Small intestine (tissue), 7 donors: ENCODE data around the gene CFAP46. TPM values are rescaled to one million over a fixed set of nuclear protein-coding genes. Genes with fewer than 3 reads are reported as not detected.
A peak's percentile ranks its signal among the peaks of the same experiment; 100 is the strongest.

Experiments used
- DNase-seq, 2 donors: peaks; one replicate each; pipeline versions ENCODE4 v3.0.0 to v3.0.0-alpha.2; 2013
- FAIRE-seq: peaks from 2 replicates; lab custom pipeline; 2012; peaks lifted over from hg19 to GRCh38; lab: Jason Lieb, UNC
- H3K27ac ChIP-seq, 3 donors: one replicate each; pipeline ENCODE4 v1.5.1; 2013; ENCODE audit warnings: low read length in 2 of 3, mild to moderate bottlenecking in 2 of 3, control low read depth in 1 of 3, inconsistent platforms in 1 of 3, low read depth in 1 of 3, moderate library complexity in 1 of 3
- H3K27me3 ChIP-seq, 3 donors: one replicate each; pipeline ENCODE4 v1.6.1; 2013; ENCODE audit warnings: low read length in 3 of 3, inconsistent platforms in 1 of 3; ENCODE audit not compliant: control insufficient read depth in 3 of 3, insufficient read depth in 3 of 3
- H3K36me3 ChIP-seq, 3 donors: one replicate each; pipeline ENCODE4 v1.6.1; 2013; ENCODE audit warnings: low read length in 3 of 3, inconsistent platforms in 1 of 3, low read depth in 1 of 3, mild to moderate bottlenecking in 1 of 3, moderate library complexity in 1 of 3; ENCODE audit not compliant: control insufficient read depth in 3 of 3, insufficient read depth in 2 of 3
- H3K4me1 ChIP-seq, 3 donors: one replicate each; pipeline ENCODE4 v1.6.1; 2013; ENCODE audit warnings: low read length in 2 of 3, inconsistent platforms in 1 of 3, low read depth in 1 of 3, mild to moderate bottlenecking in 1 of 3, moderate library complexity in 1 of 3; ENCODE audit not compliant: control insufficient read depth in 3 of 3, insufficient read depth in 2 of 3
- H3K4me3 ChIP-seq, 3 donors: one replicate each; pipeline ENCODE4 v1.5.1; 2013; ENCODE audit warnings: low read length in 3 of 3, control low read depth in 1 of 3, inconsistent platforms in 1 of 3, low read depth in 1 of 3, mild to moderate bottlenecking in 1 of 3, moderate library complexity in 1 of 3
- H3K9me3 ChIP-seq, 2 donors: one replicate each; pipeline ENCODE4 v1.6.1; 2013; ENCODE audit warnings: low read depth in 1 of 2, low read length in 1 of 2; ENCODE audit not compliant: control insufficient read depth in 2 of 2, insufficient read depth in 1 of 2
- WGBS, 3 donors: extraction: QIAGEN DNeasy Blood & Tissue Kit; methylation state at CpG; one replicate each; pipeline ENCODE4 v1.1.7; 2013; 5-methylcytosine and 5-hydroxymethylcytosine counted together
- polyA plus RNA-seq, 4 donors: library from polyadenylated mRNA; stranded (reverse) in 3 of 4; unstranded in 1 of 4; fragments of 200-250 nt in 3 of 4; fragments of 120-200 nt in 1 of 4; gene quantifications; one replicate each; pipeline versions ENCODE4 v1.2.1 to v1.2.3, GENCODE V29; 2013
- donor health status: healthy with polysubstance abuse.
- donor health status: control.
- donor health status: control.
- donor health status: Bipolar disorder and iron deficiency.
- donor health status: healthy.

Gene CFAP46
- polyA plus RNA-seq, 4 donors = 0.27 to 0.43 TPM; not detected in 2

DNA sequence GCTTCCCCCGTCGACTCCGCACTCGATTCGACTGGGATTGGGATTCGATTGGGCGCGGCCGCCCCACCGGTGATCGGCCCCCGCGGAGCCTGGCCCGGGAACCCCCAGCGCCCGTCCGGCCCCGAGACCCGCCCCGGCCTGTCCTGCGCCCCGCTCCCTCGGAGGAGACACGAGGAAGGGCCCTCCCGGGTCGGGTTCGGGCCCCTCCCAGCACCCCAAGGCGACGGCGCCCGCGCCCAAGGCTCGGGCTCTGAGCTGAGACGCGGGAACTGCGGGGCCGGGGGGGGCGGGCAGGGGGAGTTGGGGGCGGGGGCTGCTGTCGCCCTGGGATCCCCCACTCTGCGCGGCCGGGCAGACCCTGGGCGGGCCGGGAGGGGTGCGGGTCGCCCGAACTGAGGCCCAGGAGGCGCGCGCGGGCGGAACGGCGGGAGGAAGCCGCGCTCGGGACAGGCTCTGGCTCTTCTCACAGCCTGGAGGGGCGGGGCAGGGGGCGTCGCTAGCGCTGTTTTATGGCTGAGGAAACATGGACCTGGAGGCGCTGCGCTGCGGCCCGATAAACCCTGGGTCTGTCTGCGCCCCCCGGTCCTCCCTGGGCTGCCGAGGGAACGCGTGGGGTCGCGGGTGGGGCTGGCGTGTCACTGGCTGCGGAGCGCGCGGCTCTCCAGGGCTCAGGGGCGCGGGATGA, 154.7 kb downstream of the CFAP46 start:
- peaks cover 0 to 4% of the 10 kb centered on the region in 2 donors for H3K9me3 ChIP-seq
- 1 to 6% (median 2%) methylated on average over 44 to 80 of the region's 80 CpGs for WGBS, 3 donors
- H3K27me3 ChIP-seq = peaks cover 31 to 64% (median 36%) of the 10 kb centered on the region in 3 donors
- no peaks in the 10 kb centered on the region for H3K4me1 ChIP-seq
- H3K36me3 ChIP-seq = peaks cover 0 to 2% (median 2%) of the 10 kb centered on the region in 3 donors
- no peak overlapping the region for H3K27ac ChIP-seq
- H3K4me3 ChIP-seq = peak overlapping the region in 1 of 3 donors; percentile 23
- DNase-seq = peak in 1 of 2 donors; percentile 32
- no peak for FAIRE-seq

DNA sequence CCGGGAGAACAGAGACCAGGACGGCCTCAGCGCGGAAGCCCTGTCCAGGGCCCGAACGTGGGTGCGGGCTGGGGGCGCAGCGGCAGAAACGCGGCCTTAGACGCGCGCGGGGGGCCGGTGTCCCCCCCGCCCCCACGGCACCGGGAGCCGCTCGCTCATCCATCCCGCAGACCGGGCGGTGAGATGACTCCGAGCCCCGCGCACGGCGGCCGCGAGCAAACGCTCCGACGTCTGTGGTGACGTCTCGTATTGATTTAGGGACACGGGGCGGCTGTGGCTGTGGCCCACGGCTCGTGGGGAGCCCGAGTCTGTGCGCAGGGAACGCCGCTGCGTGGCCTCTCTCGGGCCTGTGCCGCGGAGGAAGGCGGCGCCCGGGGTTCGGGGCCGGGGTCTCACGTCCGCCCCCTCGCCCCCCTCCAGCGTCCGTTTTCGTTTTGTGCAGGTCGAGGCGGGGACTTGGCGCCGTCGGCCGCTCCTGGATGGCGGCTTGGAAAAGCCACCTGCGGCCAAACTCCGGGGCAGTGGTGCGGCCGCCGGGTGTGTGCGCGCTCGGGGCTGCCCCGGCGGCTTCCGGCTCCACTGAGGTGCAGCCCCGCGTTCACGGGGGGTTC, 155.4 kb downstream of the CFAP46 start:
- 2 to 5% (median 3%) methylated on average over 31 to 80 of the region's 80 CpGs for WGBS, 3 donors
- H3K9me3 ChIP-seq = peaks cover 0 to 4% of the 10 kb centered on the region in 2 donors
- no peak overlapping the region for H3K4me3 ChIP-seq
- H3K27ac ChIP-seq = no peak overlapping the region
- H3K4me1 ChIP-seq = no peaks in the 10 kb centered on the region
- no peak for FAIRE-seq
- DNase-seq = peak in 1 of 2 donors; percentile 32
- peaks cover 31 to 64% (median 36%) of the 10 kb centered on the region in 3 donors for H3K27me3 ChIP-seq
- peaks cover 2 to 8% (median 5%) of the 10 kb centered on the region in 3 donors for H3K36me3 ChIP-seq

DNA sequence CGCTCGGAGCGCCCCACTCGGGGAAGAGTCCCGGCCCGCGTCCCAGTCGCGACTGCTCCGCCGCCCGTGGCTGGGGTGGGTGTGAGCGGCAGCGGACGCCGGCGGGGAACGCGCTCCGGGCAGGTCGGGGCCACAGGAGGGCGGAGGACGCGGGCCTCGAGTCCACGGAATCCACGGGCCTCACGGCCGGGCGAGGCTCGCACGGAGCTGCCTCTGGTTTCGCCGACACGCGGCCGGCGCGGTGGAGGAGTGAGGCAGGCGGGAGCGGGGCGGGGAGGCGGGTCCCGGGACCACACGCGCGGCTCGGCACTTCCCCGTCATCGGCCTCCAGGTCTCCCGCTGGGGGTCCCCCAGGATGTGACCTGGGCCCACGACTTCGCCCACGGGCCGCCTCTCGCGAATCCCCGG, 155.9 kb downstream of the CFAP46 start:
- H3K27me3 ChIP-seq = peaks cover 31 to 64% (median 36%) of the 10 kb centered on the region in 3 donors
- no peaks in the 10 kb centered on the region for H3K4me1 ChIP-seq
- FAIRE-seq (no peak), DNase-seq (peak in 1 of 2 donors; percentile 8)
- 5 to 9% (median 7%) methylated on average over 47 to 58 of the region's 58 CpGs for WGBS, 3 donors
- peaks cover 5 to 13% (median 5%) of the 10 kb centered on the region in 3 donors for H3K36me3 ChIP-seq
- H3K9me3 ChIP-seq = peaks cover 0 to 4% of the 10 kb centered on the region in 2 donors
- no peak overlapping the region for H3K4me3 ChIP-seq
- H3K27ac ChIP-seq = no peak overlapping the region

DNA sequence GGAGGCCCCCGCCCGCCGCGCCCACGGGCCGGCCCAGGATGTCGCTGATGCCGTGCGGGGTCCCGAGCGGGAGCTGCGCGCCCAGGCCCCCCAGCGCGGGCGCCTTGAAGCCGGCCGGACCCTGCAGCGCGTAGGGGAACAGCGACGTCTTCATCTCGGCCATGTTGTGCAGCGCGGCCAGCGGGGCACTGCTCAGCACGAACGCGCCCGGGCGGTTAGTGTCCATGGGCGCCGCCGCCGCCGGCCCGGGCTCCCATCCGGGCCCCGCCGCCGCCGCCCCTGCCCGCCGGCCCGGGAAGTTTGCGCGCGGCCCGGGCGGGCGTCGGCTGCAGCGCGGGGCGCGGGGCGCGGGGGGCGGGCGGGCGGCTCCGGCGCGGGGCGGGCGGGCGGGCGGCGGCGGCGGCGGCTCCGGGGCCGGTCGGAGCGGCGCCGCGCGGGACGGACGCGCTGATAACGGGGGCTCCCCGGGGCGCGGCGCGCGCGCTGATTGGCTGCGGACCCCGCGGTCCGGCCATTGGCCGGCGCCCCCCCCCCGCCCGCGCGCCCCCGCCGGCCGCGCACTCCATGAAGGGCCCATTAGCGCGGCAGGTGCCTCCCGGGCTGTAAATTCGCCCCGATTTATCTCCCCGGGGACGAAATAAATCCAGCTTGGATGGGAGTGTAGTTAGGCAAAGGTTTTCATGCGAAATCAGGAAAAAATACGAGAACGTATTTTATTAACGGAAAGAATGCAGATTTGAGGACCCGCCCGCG, 156.5 kb downstream of the CFAP46 start, which contains the start of gene NKX6-2:
NKX6-2 (minus strand) TSS at position 425 of the 753 bp plus-strand sequence; CDS start at position 226, 199 bp downstream.
- WGBS, 3 donors = 2 to 5% (median 3%) methylated on average over 56 to 119 of the region's 119 CpGs
- peaks cover 0 to 4% of the 10 kb centered on the region in 2 donors for H3K9me3 ChIP-seq
- H3K4me1 ChIP-seq = no peaks in the 10 kb centered on the region
- H3K27ac ChIP-seq = no peak within 1 kb of the TSS
- H3K27me3 ChIP-seq = peaks cover 31 to 58% (median 32%) of the 10 kb centered on the region in 3 donors
- no peak for FAIRE-seq
- peak within 1 kb of the TSS in 1 of 3 donors; percentile 23 for H3K4me3 ChIP-seq
- peak in 1 of 2 donors; percentile 26 for DNase-seq
- H3K36me3 ChIP-seq = peaks cover 5 to 17% (median 6%) of the 10 kb centered on the region in 3 donors

DNA sequence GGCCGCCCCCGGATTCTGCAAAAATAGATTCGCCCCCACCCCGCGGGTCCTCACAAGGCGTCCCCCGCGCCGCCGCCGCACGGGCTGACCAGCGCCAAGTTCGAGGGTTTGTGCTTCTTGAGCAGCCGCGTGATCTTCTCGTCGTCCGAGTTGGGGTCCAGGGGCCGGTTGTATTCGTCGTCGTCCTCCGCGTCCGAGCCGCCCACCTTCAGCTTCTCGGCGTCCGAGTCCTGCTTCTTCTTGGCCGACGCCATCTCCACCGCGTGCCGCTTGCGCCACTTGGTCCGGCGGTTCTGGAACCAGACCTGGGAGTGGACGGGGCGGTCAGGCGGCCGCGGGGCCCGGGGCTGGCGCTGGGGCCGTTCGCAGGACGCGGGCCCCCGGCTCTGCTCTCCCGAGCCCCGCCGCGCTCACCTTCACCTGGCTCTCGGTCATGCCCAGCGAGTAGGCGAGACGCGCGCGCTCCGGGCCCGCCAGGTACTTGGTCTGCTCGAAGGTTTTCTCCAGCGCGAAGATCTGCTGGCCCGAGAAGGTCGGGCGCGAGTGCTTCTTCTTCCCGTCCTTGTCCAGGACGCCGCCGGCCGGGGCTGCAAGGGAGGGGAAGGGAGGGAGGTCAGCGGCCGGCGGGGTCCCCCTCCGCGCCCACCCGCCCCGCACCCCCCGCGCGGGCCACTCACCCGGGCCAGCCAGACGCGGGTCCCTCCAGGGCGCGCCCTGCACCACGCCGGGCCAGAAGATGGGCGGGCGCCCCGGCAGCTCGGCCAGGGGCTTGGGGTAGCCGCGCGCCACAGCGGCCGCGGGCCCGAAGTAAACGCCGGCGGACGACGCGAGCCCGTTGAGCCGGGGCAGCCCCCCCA, 157.3 kb downstream of the CFAP46 start:
- Histone ChIP-seq H3K9me3 (peaks cover 0 to 4% of the 10 kb centered on the region in 2 donors), H3K4me3 (peak overlapping the region in 1 of 3 donors; percentile 23), H3K27ac (no peak overlapping the region), H3K27me3 (peaks cover 31 to 52% (median 31%) of the 10 kb centered on the region in 3 donors), H3K4me1 (no peaks in the 10 kb centered on the region), H3K36me3 (peaks cover 5 to 22% (median 8%) of the 10 kb centered on the region in 3 donors)
- FAIRE-seq (no peak), DNase-seq (peak in 1 of 2 donors; percentile 31)
- 8 to 14% (median 10%) methylated on average over 77 to 111 of the region's 111 CpGs for WGBS, 3 donors

DNA sequence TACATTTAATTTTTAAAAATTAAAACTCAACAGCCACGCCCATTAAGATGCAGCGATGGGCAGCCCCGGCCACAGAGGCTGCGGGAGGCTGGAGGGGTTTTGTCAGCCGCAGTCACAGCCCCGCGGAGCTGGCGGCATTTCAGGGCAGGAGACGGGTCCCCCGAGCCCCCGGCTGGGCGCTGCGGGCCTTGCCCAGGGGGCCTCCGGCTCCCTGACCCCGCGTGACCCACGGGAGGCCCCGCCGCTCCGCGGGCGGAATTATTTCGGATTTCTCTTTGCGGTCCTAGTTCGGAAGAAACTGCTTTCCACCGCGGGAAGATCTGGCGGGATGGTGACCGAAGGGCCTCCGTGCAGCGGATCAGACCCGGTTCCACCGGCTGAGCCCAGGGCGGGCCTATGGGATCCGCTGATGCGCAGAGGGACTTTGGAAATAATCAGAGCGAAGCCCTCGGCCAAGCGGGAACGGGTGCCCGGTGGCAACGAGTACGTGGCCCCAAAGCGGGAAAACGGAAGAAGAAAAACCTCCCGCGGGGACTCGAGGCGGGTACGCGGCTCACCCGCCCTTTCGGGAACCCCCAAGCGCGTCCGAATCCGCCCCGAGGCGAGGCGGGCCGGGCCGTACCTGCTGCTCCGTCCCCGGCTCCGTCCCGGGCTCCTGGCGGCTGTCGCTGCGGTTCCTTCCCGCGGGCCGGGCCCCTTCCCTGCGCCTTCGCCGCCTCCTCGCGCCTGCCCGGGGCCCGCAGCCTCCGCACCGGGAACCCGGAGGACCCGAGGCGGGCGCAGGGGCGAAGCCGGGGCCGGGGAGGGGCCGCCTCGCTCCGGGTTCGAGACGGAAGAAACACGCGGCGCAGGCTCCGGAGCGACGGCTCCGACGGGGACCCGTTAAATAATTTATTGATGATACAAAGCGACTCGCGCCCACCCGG, 158.2 kb downstream of the CFAP46 start:
- peak in 1 of 2 donors; percentile 21 for DNase-seq
- Histone ChIP-seq H3K27ac (no peak overlapping the region), H3K4me1 (no peaks in the 10 kb centered on the region), H3K27me3 (peaks cover 28 to 43% (median 28%) of the 10 kb centered on the region in 3 donors), H3K4me3 (no peak overlapping the region), H3K36me3 (peaks cover 5 to 29% (median 12%) of the 10 kb centered on the region in 3 donors), H3K9me3 (peaks cover 0 to 4% of the 10 kb centered on the region in 2 donors)
- 17 to 28% (median 26%) methylated on average over 76 to 106 of the region's 106 CpGs for WGBS, 3 donors
- FAIRE-seq = no peak
